ENCODE measurements around the gene TMEM135.

The TMEM135 gene

GRCh38 chr11:87212891-87213290 is 175.2 kb downstream of the TMEM135 start:
- Histone ChIP-seq H3K27me3 (ENCODE audit: control insufficient read depth, low read length) (no peaks in the 10 kb centered on the region), H3K9me2 (replicated peaks; ENCODE audit: control insufficient read depth, low read length) (no peaks in the 10 kb centered on the region), H3F3A (ENCODE audit: control insufficient read depth, insufficient read depth) (no peaks in the 10 kb centered on the region), H3K36me3 (ENCODE audit: control insufficient read depth, low read length) (no peaks in the 10 kb centered on the region), H3K27ac (ENCODE audit: low read depth, low read length) (no peak overlapping the region), H3K9me3 (ENCODE audit: control insufficient read depth, insufficient read depth, low read length) (no peaks in the 10 kb centered on the region), H3K79me2 (ENCODE audit: control insufficient read depth, low read length) (no peaks in the 10 kb centered on the region), H3K4me2 (ENCODE audit: low read length) (no peak overlapping the region), H3K4me3 (ENCODE audit: low read length) (no peak overlapping the region), H3K4me1 (ENCODE audit: control insufficient read depth, low read length) (no peaks in the 10 kb centered on the region), H4K20me1 (ENCODE audit: control insufficient read depth, insufficient read depth, low read depth, low read length) (no peaks in the 10 kb centered on the region)
- TF ChIP-seq CTCF (IDR thresholded peaks at IDR 0.05; ENCODE audit: low read depth, low read length, poor library complexity, severe bottlenecking) = no peak
- TF ChIP-seq EZH2phosphoT487 (IDR thresholded peaks at IDR 0.05; ENCODE audit: borderline replicate concordance, low read length) = no peak

DNA sequence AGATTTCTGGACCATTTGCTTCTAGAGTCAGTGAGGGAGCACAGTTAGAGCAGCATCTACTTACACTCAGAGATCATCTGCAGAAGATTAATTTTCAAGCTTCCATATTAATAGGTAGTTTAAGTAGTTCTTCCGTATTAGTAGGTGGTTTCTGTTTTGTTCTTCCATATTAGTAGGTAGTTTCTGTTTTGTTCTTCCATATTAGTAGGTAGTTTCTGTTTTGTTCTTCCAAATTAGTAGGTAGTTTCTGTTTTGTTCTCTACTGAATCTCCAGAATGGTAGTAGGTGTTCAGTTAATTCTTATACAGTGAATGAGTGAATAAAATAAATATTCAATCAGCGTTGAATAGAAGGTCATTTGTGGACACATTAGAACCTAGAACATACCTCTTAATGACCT is 175.7 kb downstream of the TMEM135 start:
- H3K27me3 ChIP-seq (ENCODE audit: control insufficient read depth, low read length) = no peaks in the 10 kb centered on the region
- no peaks in the 10 kb centered on the region for H3K9me2 ChIP-seq (replicated peaks; ENCODE audit: control insufficient read depth, low read length)
- no peaks in the 10 kb centered on the region for H3F3A ChIP-seq (ENCODE audit: control insufficient read depth, insufficient read depth)
- no peak for TF ChIP-seq CTCF (IDR thresholded peaks at IDR 0.05; ENCODE audit: low read depth, low read length, poor library complexity, severe bottlenecking)
- no peak for TF ChIP-seq EZH2phosphoT487 (IDR thresholded peaks at IDR 0.05; ENCODE audit: borderline replicate concordance, low read length)
- H3K27ac ChIP-seq (ENCODE audit: low read depth, low read length) = no peak overlapping the region
- no peaks in the 10 kb centered on the region for H3K79me2 ChIP-seq (ENCODE audit: control insufficient read depth, low read length)
- H3K4me3 ChIP-seq (ENCODE audit: low read length) = no peak overlapping the region
- H3K4me2 ChIP-seq (ENCODE audit: low read length) = no peak overlapping the region
- no peaks in the 10 kb centered on the region for H4K20me1 ChIP-seq (ENCODE audit: control insufficient read depth, insufficient read depth, low read depth, low read length)
- H3K9me3 ChIP-seq (ENCODE audit: control insufficient read depth, insufficient read depth, low read length) = no peaks in the 10 kb centered on the region
- no peaks in the 10 kb centered on the region for H3K4me1 ChIP-seq (ENCODE audit: control insufficient read depth, low read length)
- no peaks in the 10 kb centered on the region for H3K36me3 ChIP-seq (ENCODE audit: control insufficient read depth, low read length)

DNA sequence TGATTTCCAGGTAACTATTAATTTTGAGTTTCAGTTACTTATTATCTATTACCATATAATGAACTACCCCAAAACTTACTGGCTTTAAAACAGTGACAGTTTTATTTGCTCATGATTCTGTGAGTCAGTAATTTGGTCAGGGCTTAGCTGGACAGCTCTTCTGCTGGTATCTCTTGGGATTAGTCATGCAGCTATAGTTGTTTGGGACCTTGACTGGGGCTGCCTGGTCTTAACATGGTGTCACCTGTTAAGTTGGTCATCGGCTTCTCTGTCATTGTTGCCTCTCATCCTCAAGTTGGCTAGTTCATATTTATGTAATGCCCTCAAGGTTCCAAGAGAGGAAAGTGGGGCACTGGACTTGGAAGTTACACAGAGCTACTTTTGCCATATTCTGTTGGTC is 177.5 kb downstream of the TMEM135 start:
- H3K27me3 ChIP-seq (ENCODE audit: control insufficient read depth, low read length) = no peaks in the 10 kb centered on the region
- H3K79me2 ChIP-seq (ENCODE audit: control insufficient read depth, low read length) = no peaks in the 10 kb centered on the region
- H3K4me1 ChIP-seq (ENCODE audit: control insufficient read depth, low read length) = no peaks in the 10 kb centered on the region
- H3F3A ChIP-seq (ENCODE audit: control insufficient read depth, insufficient read depth) = no peaks in the 10 kb centered on the region
- no peaks in the 10 kb centered on the region for H3K36me3 ChIP-seq (ENCODE audit: control insufficient read depth, low read length)
- no peak for TF ChIP-seq EZH2phosphoT487 (IDR thresholded peaks at IDR 0.05; ENCODE audit: borderline replicate concordance, low read length)
- TF ChIP-seq CTCF (IDR thresholded peaks at IDR 0.05; ENCODE audit: low read depth, low read length, poor library complexity, severe bottlenecking) = no peak
- H4K20me1 ChIP-seq (ENCODE audit: control insufficient read depth, insufficient read depth, low read depth, low read length) = no peaks in the 10 kb centered on the region
- no peak overlapping the region for H3K4me3 ChIP-seq (ENCODE audit: low read length)
- no peak overlapping the region for H3K27ac ChIP-seq (ENCODE audit: low read depth, low read length)
- no peaks in the 10 kb centered on the region for H3K9me2 ChIP-seq (replicated peaks; ENCODE audit: control insufficient read depth, low read length)
- no peak overlapping the region for H3K4me2 ChIP-seq (ENCODE audit: low read length)
- H3K9me3 ChIP-seq (ENCODE audit: control insufficient read depth, insufficient read depth, low read length) = no peaks in the 10 kb centered on the region

DNA sequence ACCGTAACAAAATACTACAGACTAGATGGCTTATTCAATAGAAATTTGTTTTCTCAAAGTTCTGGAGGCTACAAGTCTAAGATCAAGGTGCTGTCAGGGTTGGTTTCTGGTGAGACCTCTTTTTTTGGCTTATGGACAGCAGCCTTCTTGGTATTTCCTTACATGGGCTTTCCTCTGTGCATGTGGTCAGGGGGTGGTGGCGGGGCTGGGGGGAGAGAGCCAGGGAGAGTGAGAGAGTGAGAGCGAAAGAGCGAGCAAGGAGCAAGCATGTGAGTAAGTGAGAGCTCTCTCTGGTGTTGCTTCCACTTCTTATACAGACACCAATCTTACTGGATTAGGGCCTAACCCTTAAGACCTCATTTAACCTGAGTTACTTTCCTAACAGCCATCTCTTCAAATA is 181.5 kb downstream of the TMEM135 start:
- H3K4me3 ChIP-seq (ENCODE audit: low read length) = no peak overlapping the region
- H3K27me3 ChIP-seq (ENCODE audit: control insufficient read depth, low read length) = no peaks in the 10 kb centered on the region
- no peaks in the 10 kb centered on the region for H4K20me1 ChIP-seq (ENCODE audit: control insufficient read depth, insufficient read depth, low read depth, low read length)
- no peaks in the 10 kb centered on the region for H3K4me1 ChIP-seq (ENCODE audit: control insufficient read depth, low read length)
- H3K79me2 ChIP-seq (ENCODE audit: control insufficient read depth, low read length) = no peaks in the 10 kb centered on the region
- H3F3A ChIP-seq (ENCODE audit: control insufficient read depth, insufficient read depth) = no peaks in the 10 kb centered on the region
- H3K9me2 ChIP-seq (replicated peaks; ENCODE audit: control insufficient read depth, low read length) = no peaks in the 10 kb centered on the region
- no peaks in the 10 kb centered on the region for H3K9me3 ChIP-seq (ENCODE audit: control insufficient read depth, insufficient read depth, low read length)
- no peak overlapping the region for H3K4me2 ChIP-seq (ENCODE audit: low read length)
- H3K27ac ChIP-seq (ENCODE audit: low read depth, low read length) = no peak overlapping the region
- H3K36me3 ChIP-seq (ENCODE audit: control insufficient read depth, low read length) = no peaks in the 10 kb centered on the region
- TF ChIP-seq CTCF (IDR thresholded peaks at IDR 0.05; ENCODE audit: low read depth, low read length, poor library complexity, severe bottlenecking) = no peak
- no peak for TF ChIP-seq EZH2phosphoT487 (IDR thresholded peaks at IDR 0.05; ENCODE audit: borderline replicate concordance, low read length)
